Naive thymus-derived CD8-positive, alpha-beta T cell (primary cell): ENCODE measurements around the gene SCUBE2. TPM values are rescaled to one million over a fixed set of nuclear protein-coding genes. Genes with fewer than 3 reads are reported as not detected.
"Not testable (repeated sequence)": the region's sequence is repeated elsewhere in the genome, so short reads cannot be mapped to it uniquely, and the experiment has no call there.

ENCODE experiments used
- ATAC-seq, 2 donors: fragments of 150-1000 bp; cut with Tn5 transposase in 1 of 2; sonication (Bioruptor Pico), chemical (Tn5 transposase) in 1 of 2; 1 replicate in 1 of 2; 2 replicates in 1 of 2; pipeline ENCODE4 v1.10.0; 2021; ENCODE audit warnings: mild to moderate bottlenecking in 2 of 2, moderate library complexity in 2 of 2
- POLR2A ChIA-PET: fragments of 350-600 bp; sonication (Branson Sonifier 250); formaldehyde crosslinking; loops from one replicate; lab custom pipeline; 2021; ENCODE audit warnings: antibody characterized with exemption; lab: Charles Lee
- DNase-seq, 10 donors: peaks; one replicate each; pipeline versions ENCODE4 v3.0.0 to v3.0.0-alpha.2; 2020 to 2022
- H3K27ac Mint-ChIP-seq, 10 donors: one replicate each; pipeline ENCODE4 v1.8.0; 2020 to 2022; ENCODE audit warnings: mild to moderate bottlenecking in 10 of 10, mixed read lengths in 10 of 10, moderate library complexity in 4 of 10, inconsistent platforms in 1 of 10
- H3K27me3 Mint-ChIP-seq, 5 donors: one replicate each; pipeline ENCODE4 v1.8.0; 2021 to 2022; ENCODE audit warnings: mixed read lengths in 5 of 5
- H3K36me3 Mint-ChIP-seq, 3 donors: one replicate each; pipeline ENCODE4 v1.8.0; 2020 to 2022; ENCODE audit warnings: mixed read lengths in 3 of 3, mild to moderate bottlenecking in 2 of 3, inconsistent platforms in 1 of 3
- H3K4me1 Mint-ChIP-seq, 4 donors: one replicate each; pipeline ENCODE4 v1.8.0; 2021 to 2022; ENCODE audit warnings: mixed read lengths in 4 of 4
- H3K4me3 Mint-ChIP-seq, 10 donors: one replicate each; pipeline ENCODE4 v1.8.0; 2020 to 2022; ENCODE audit warnings: mild to moderate bottlenecking in 10 of 10, mixed read lengths in 10 of 10, moderate library complexity in 6 of 10, inconsistent platforms in 1 of 10
- H3K9me3 Mint-ChIP-seq, 9 donors: one replicate each; pipeline ENCODE4 v1.8.0; 2020 to 2022; ENCODE audit warnings: mixed read lengths in 9 of 9, mild to moderate bottlenecking in 3 of 9, inconsistent platforms in 1 of 9, moderate library complexity in 1 of 9
- polyA plus RNA-seq, 3 donors: library from polyadenylated mRNA; unstranded; fragments of 300-500 nt; fragmentation: Illumina TruSeq; gene quantifications; one replicate each; pipeline ENCODE4 v1.2.3, GENCODE V29; 2021
- total RNA-seq, 8 experiments: library from RNA in 2 of 8; stranded (reverse) in 2 of 8; gene quantifications; one replicate each; pipeline ENCODE4 v1.2.3 and lab custom pipeline; 2021 to 2026

SCUBE2 gene
- total and polyA plus RNA-seq, 5 experiments from 2014 or later, result 0.96 TPM; not detected in 4

DNA sequence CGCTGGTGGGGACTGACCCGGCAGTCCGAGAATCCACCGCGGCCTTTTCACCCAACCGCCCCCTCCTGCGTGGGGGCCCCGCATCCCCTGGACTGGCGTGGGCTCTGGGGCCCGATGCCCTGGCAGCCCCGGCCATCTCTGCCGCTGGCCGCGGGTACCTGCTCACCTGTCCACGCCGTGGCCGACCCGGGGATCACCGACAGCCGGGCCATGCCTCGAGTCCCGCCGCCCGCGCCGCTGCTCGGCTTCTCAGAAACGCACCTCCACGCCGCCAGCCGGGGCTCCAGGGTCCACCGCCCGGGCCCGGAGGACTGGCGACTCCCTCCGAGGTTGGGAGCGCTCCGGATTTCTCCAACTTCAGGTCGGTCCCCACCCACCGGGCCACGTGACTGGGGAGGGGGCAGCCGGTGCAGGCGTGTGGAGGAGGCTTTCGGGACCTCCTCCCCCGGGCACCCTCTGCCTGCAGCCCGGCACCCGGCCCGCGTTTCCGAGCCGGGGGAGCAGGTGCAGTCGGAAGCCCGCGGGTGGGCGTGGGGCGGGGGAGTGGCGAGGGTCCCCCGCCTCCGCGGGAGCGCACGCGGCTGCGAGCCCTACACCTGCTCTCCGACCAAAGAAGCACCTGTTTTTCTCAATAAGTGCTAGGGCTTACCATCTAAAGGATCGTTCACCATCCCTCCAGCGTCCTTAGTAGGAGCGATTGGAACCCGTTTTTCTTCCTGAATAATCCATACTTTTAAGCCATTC lies 87.0 kb downstream of the SCUBE2 start:
- POLR2A ChIA-PET, result interaction anchor here (1.2 to 1.5 kb wide), 2 partner anchors 41 to 456 kb away, joined by 3 read pairs; partner anchors contain the start of gene ZNF143
- peaks cover 0 to 4% (median 0%) of the 10 kb centered on the region in 3 donors for H3K36me3 Mint-ChIP-seq
- ATAC-seq, result peak; percentile 8 to 29

DNA sequence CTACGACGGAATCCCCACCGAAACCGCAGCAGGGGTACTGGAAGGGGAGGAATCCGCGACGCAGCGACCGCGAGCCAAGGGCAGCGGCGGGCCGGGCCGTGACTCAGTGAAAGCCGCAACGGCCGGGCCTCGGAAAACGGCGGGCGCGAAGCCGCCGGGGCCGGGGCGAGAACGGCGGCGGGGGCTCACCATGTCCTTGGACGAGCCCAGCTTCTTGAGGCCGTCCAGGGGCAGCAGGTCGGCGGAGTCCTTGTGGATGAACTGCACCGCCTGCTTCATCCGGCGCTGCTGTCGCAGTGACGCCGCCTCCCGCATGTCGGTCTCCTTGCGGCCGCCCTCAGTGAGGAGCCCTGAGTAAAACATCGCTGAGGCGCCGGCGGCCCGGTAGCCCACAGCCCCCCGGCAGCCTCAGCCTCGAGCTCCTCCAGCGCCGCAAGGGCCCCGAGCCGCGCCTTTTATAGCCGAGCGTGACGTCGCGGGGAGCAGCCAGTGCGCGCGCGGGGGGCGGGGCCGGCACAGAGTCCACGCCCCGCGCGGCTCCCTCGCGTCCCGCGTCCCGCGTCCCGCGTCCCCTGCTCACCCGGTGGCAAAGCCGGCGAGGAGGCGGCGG lies 87.7 kb downstream of the SCUBE2 start, which contains the start of gene NRIP3:
Gene NRIP3, minus strand, starts transcription at position 429 of the 610 bp plus-strand sequence. Its CDS starts 66 bp downstream, at position 363.
- Mint-ChIP-seq H3K4me1 (peaks cover 12 to 27% (median 18%) of the 10 kb centered on the region in 4 donors), H3K27ac (peak within 1 kb of the TSS in 9 of 10 donors; percentile 26 to 86 (median 59)), H3K36me3 (peaks cover 0 to 9% (median 0%) of the 10 kb centered on the region in 3 donors), H3K27me3 (peaks cover 17 to 36% (median 24%) of the 10 kb centered on the region in 5 donors), H3K4me3 (peak within 1 kb of the TSS; percentile 76 to 87 (median 86)), H3K9me3 (no peaks in the 10 kb centered on the region)
- peak; percentile 68 to 89 (median 82) for DNase-seq
- POLR2A ChIA-PET, result interaction anchor here (1.2 to 1.5 kb wide), 3 partner anchors 39 to 457 kb away, joined by 3 to 4 read pairs (median 3); partner anchors contain the start of gene ZNF143
- peak; percentile 87 to 88 for ATAC-seq

More for the DNA sequence above, 87.0 kb downstream of the SCUBE2 start:
- Mint-ChIP-seq H3K27me3 (peaks cover 12 to 31% (median 19%) of the 10 kb centered on the region in 5 donors), H3K27ac (peak overlapping the region in 6 of 10 donors; percentile 0 to 57 (median 22)), H3K9me3 (no peaks in the 10 kb centered on the region), H3K4me1 (peaks cover 10 to 27% (median 18%) of the 10 kb centered on the region in 4 donors), H3K4me3 (peak overlapping the region; percentile 56 to 86 (median 70))
- peak in 6 of 10 donors; percentile 10 to 64 (median 28) for DNase-seq

DNA sequence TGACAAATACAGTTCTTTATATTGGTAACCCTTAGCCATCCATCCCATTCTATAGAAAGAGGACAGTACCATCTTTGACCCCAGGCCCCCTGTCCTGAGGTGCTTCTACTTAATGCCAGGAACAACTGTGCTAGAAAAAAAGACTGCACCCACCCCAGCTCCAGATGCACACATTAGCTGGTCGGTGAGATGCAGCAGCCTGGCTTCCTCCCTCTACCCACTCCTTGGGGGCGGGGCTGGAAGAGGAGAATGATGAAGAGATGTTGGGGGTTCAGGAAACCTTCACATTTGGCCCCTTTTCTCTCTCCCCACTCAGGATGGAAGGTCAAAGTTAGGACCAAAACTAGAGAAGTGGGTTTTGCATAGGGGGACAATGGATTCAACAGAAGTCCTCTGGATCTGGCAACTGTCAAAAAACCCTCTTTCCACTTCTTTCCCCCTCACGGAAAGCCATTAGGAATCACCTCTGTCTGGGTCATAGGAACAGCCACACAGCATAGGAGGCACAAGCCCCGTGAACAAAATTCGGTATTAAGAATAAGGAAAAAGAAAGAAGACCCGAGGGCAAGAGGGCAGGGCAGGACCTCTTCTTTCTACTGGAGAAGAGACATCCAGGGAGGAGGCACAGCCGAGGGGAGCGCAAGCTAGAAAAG lies 88.4 kb downstream of the SCUBE2 start:
- Mint-ChIP-seq H3K4me1 (peaks cover 12 to 27% (median 18%) of the 10 kb centered on the region in 4 donors), H3K4me3 (peak overlapping the region; percentile 76 to 87 (median 86)), H3K9me3 (no peaks in the 10 kb centered on the region), H3K27me3 (peaks cover 19 to 41% (median 30%) of the 10 kb centered on the region in 5 donors), H3K36me3 (peaks cover 0 to 9% (median 0%) of the 10 kb centered on the region in 3 donors), H3K27ac (peak overlapping the region in 8 of 10 donors; percentile 37 to 86 (median 61))
- DNase-seq, result peak in 3 of 10 donors; percentile 4 to 15 (median 13)
- ATAC-seq, result no peak
- POLR2A ChIA-PET, result interaction anchor here (1.2 to 1.5 kb wide), 3 partner anchors 38 to 458 kb away, joined by 3 to 4 read pairs (median 3); partner anchors contain the start of gene ZNF143

DNA sequence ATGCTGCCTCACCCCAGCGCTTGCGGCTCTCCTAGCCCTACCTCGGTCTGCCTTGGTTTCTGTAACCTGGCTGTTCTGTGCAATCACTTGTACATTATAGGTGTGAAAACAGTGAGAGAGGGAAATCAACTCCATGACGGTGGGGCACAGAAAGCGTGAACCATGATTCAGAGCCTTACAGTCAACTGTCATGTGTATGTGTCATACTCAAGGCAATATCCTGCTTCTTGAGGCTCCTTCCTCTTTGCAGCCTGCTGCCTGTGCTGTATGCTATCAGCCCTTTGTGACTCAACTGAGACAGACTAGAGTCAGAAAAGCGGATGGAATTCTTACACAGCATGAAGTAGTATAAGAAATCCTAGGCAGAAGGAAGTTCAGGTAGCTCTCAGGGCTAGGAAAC lies 89.7 kb downstream of the SCUBE2 start:
- Mint-ChIP-seq H3K4me1 (peaks cover 12 to 27% (median 18%) of the 10 kb centered on the region in 4 donors), H3K9me3 (no peaks in the 10 kb centered on the region), H3K27ac (no peak overlapping the region), H3K4me3 (no peak overlapping the region), H3K36me3 (peaks cover 0 to 9% (median 0%) of the 10 kb centered on the region in 3 donors), H3K27me3 (peaks cover 23 to 47% (median 37%) of the 10 kb centered on the region in 5 donors)
- DNase-seq (peak in 1 of 10 donors; percentile 11), ATAC-seq (no peak)
- POLR2A ChIA-PET, result no interaction called here

DNA sequence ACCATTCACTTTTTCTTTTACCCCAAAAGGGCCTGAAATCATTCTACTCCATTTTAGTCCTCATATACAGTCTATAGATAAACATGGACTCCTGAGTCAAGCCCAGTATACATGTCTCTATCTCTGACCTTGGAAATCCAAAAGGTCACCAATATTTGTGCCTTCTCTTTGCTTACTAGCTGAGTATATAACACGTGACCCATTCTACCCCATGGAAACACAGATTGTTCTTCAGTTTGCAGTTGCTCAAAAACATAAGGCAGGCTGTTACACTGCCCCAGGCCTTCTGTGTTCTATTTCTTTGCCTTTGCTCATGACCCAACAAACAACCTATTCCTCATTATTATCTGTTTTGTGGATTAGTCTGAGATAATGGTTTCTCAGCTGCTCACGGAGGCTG lies 93.4 kb downstream of the SCUBE2 start:
- Mint-ChIP-seq H3K4me1 (peaks cover 3 to 16% (median 6%) of the 10 kb centered on the region in 4 donors), H3K36me3 (peaks cover 0 to 9% (median 0%) of the 10 kb centered on the region in 3 donors), H3K9me3 (no peaks in the 10 kb centered on the region), H3K27ac (no peak overlapping the region), H3K27me3 (peaks cover 24 to 40% (median 37%) of the 10 kb centered on the region in 5 donors), H3K4me3 (no peak overlapping the region)
- POLR2A ChIA-PET, result no interaction called here
- DNase-seq (no peak), ATAC-seq (no peak)

DNA sequence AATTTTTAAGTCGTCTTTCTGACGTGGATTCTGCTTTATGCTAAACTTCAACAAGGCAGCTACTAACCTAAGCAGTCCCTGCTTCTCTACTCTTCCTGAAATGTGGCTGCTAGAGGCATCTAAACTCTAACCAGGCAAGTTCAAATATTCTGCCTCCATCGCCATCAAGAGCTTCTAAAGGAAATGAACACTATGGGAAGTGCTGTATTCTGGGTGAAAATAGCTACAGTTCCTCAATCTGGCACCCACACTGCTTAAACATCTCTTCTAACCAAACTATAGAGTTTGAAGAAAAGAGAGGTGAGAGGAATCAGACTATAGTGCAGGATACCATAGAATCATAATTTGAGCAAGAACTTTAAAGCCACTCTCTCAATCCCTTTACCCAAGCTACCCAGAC lies 93.9 kb downstream of the SCUBE2 start:
- DNase-seq (no peak), ATAC-seq (no peak)
- Mint-ChIP-seq H3K36me3 (peaks cover 0 to 9% (median 0%) of the 10 kb centered on the region in 3 donors), H3K4me3 (no peak overlapping the region), H3K9me3 (no peaks in the 10 kb centered on the region), H3K27me3 (peaks cover 24 to 40% (median 34%) of the 10 kb centered on the region in 5 donors), H3K27ac (no peak overlapping the region), H3K4me1 (peaks cover 0 to 11% (median 3%) of the 10 kb centered on the region in 4 donors)
- POLR2A ChIA-PET, result no interaction called here

DNA sequence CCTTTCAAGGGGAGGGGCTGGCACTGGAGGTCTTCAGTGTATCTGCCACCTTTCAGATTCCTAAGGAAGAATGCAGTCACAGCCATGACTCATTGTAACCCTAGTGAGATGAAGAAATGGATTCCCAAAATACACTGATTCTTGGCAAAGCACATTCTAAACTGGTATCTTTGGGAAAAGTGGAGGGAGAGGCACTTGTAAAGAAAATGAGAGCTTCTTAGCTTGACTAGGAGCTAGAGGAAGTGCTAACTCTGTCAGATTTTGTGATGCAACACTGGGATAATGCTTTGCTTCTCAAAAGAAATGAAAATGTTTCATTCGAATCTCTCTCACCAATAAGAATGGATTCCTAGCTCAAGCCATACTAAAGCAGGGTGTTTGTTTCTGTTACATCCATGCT lies 101.9 kb downstream of the SCUBE2 start:
- H3K27ac Mint-ChIP-seq, result peak overlapping the region in 1 of 10 donors; percentile 2
- no peak overlapping the region for H3K4me3 Mint-ChIP-seq
- POLR2A ChIA-PET, result no interaction called here
- DNase-seq (no peak), ATAC-seq (no peak)
- H3K36me3 Mint-ChIP-seq, result no peaks in the 10 kb centered on the region
- no peaks in the 10 kb centered on the region for H3K4me1 Mint-ChIP-seq
- H3K27me3 Mint-ChIP-seq, result peaks cover 6 to 22% (median 10%) of the 10 kb centered on the region in 5 donors
- H3K9me3 Mint-ChIP-seq, result no peaks in the 10 kb centered on the region

DNA sequence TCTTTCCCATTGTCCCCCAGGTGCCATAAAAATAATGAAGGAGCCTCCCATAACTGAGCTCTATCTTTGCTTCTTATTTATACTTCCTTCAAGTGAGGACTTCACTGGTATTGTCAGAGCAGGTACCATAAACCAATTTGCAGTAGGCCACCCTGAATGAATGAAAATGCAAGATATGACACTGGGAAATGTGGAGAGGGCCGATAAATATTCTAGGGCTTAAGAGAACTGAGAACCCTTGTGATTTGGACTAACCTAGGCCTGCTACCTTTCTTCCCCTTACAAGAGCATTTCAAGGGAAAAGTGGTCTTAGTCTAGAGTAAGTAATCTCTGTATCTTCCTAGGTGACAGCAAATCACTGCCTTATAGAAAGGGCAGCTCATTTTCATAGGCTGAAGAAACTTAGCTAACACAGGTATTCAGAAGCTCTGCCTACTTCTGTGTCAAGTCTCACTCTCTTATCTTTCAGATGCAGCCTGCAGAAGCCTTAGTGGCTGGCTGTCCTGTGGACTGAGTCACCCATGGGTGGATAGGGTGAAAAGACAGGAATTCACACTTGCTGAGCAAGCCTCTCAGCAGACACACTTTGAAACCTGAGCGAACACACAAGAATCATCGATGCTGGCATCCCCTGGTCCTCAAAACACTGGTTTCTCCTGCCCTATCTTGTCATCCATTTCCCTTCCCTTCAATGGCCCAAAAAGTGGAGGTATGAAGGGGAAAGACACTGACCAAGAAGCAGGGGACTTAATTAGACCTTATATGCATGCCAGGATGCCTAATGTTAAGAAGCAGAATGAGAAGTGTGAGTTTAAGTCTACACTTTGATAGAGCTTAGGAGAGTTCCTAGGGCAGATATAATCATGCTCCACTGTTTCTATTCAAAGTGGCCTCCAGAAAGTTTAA lies 102.8 kb downstream of the SCUBE2 start:
- H3K36me3 Mint-ChIP-seq, result no peaks in the 10 kb centered on the region
- H3K4me3 Mint-ChIP-seq, result no peak overlapping the region
- ATAC-seq (no peak), DNase-seq (no peak)
- H3K27me3 Mint-ChIP-seq, result peaks cover 6 to 22% (median 10%) of the 10 kb centered on the region in 5 donors
- no peak overlapping the region for H3K27ac Mint-ChIP-seq
- H3K4me1 Mint-ChIP-seq, result no peaks in the 10 kb centered on the region
- POLR2A ChIA-PET, result no interaction called here
- H3K9me3 Mint-ChIP-seq, result no peaks in the 10 kb centered on the region

DNA sequence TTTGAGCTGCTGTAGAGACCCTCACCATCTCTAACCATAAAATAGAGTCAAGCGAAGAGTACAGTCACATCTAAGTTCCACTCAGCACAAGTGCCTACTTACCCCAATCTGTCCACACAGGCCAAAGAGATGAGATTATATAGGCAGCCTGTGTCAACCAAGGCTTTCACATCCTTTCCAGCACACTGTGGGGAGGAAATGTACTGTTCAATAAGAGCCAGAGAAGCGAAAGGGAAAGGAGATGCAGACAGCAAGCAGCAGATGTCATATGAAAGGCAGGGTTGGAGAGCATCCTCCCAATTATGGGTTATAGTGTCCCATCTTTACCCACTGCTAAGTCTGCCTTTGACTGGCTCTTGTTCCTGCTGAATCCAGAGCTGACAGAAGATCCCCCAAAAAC lies 104.0 kb downstream of the SCUBE2 start:
- Mint-ChIP-seq H3K27ac (no peak overlapping the region), H3K9me3 (no peaks in the 10 kb centered on the region), H3K4me3 (no peak overlapping the region), H3K27me3 (peaks cover 6 to 22% (median 10%) of the 10 kb centered on the region in 5 donors), H3K36me3 (no peaks in the 10 kb centered on the region), H3K4me1 (no peaks in the 10 kb centered on the region)
- DNase-seq (no peak), ATAC-seq (no peak)
- POLR2A ChIA-PET, result no interaction called here

DNA sequence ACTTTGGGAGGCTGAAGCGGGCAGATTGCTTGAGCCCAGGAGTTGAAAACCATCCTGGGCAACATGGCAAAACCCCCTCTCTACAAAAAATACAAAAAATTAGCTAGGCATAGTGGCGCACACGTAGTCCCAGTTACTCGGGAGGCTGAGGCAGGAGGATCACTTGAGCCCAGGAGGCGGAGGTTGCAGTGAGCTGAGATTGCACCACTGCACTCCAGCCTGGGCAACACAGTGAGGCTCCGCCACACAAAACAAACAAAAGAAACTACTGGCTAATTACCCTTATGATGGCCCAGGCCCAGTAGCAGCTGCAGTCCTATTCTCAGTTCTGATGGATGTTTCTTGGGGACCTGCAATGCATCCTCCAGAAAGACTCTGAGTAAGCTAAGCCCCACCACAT lies 104.6 kb downstream of the SCUBE2 start:
- ATAC-seq, H3K4me3 Mint-ChIP-seq, H3K36me3 Mint-ChIP-seq, DNase-seq, H3K4me1 Mint-ChIP-seq, H3K27ac Mint-ChIP-seq, H3K9me3 Mint-ChIP-seq, POLR2A ChIA-PET: not testable (repeated sequence)
- peaks cover 6 to 22% (median 7%) of the 10 kb centered on the region in 5 donors for H3K27me3 Mint-ChIP-seq

DNA sequence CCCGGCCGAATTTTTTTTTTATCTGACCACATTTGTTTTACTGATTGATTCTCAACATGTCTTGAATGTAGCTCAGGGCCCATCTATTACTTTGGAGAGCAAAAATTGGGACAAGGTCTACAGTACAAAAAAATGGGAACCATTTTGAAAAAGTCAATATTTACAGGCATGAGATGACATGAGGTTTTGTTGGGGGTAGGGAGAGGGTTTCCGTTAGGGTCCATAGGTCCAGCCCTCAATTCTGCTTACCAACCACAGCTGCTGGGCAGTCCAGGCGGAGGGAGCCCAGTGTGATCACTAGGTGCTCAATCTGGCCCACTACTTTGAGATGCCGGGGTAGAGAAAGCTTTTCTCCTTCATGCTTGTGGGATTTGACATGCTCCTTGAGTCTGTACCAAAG lies 105.9 kb downstream of the SCUBE2 start:
- Mint-ChIP-seq H3K4me3 (no peak overlapping the region), H3K27ac (no peak overlapping the region), H3K4me1 (no peaks in the 10 kb centered on the region), H3K27me3 (peaks cover 3 to 21% (median 7%) of the 10 kb centered on the region in 5 donors), H3K9me3 (no peaks in the 10 kb centered on the region), H3K36me3 (no peaks in the 10 kb centered on the region)
- no peak for ATAC-seq
- POLR2A ChIA-PET, result no interaction called here
- DNase-seq, result no peak
